ENCODE data around the gene A4GNT.
"Not testable (repeated sequence)": the region's sequence is repeated elsewhere in the genome, so short reads cannot be mapped to it uniquely, and the experiment has no call there.

Gene A4GNT

GRCh38 chr3:138118612-138119422, 13.4 kb downstream of the A4GNT start:
- peak; percentile 76 for DNase-seq

DNA sequence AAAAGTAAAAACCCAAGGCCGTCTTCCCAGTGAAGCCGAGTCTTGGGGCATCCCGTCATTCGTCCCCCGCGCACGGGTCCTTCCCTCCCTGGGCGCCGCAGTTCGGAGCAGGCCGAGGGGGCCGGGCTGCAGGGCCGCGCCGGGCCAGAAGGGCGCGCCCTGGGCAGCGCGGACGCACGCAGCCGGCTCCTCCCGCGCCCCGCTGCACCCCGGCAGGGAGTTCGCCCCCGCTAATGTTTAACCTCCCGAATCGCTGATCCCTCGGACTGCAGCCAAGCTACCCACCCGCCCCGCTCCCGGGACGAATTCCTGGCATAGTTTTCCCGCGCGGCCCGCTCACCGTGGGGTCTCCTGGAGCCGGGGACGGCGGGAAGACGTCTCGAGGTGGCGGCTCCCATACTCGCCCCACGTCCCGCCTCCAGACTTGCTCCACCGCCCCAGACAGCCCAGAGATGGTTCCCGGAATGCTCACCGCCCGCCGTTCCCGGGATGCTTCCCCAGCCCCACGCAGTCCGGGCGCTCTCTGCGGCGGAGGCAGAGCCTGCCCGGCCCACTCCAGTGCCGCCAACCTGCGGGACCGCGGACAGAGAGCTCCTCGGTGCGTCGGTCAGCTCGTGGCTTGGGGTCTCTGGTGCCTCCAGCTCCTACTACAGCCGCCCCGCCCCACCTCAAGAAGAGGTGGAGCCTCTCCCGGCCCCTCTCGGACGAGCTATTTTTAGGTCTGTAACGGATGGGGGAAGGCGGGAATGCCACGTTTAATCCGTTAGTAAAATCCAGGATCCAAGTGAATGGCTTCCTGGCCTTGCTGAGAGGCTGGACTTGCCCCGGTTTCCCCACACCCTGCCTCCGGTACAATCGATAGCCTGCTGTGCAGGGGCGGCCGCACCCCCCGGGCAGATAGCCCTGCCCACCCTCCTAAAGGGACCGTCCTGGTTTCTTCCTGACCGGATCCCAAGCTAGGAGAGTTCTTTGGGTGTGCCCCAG, 16.9 kb downstream of the A4GNT start, which contains the start of gene DZIP1L:
Gene DZIP1L (minus strand): TSS at position 621 of the 984 bp plus-strand sequence. CDS start 11,637 bp downstream, outside the sequence.
- DNase-seq, result peak; percentile 74

DNA sequence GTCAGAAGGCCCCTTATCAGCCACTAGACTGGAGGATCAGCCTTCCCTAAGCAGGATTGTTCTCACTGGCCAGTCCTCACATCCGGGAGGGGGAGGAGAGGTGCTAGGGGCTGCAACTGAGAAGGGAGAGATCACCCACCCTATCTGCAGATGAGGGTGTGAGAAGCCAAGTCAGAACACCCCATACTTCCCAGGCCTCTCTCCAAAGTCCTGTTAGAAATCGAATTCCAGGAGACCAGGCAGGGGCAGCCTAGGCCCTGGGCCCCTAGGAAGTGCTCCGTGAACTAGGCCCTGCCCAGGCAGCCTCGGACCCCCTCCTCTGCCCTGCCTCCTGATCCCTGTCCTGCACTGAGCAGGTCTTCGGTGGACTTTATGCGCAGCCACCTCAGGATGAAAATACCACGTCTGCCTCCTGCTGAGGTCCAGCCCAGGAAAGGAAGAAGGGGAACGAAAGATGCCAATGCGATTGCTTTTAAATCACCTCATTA, 17.7 kb downstream of the A4GNT start:
- peak; percentile 49 for DNase-seq

DNA sequence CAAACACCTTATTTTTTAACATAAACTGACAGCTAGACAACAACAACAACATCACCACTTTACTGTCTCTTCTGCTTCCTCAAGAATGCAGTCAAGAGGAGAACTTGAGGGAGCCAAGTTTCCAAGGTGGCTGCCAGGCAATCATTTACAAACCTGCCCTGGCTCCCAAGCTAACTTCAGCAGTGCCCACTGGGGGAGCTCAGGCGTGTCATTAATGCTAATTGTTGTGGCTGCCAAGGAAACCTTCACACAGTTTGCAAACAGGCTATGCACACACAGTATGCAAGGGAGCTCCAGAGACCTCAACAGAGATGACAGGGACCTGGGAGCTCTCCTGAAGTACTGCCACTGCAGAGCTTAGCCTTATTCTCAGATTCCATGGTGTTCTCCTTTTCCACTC, 18.9 kb downstream of the A4GNT start:
- DNase-seq, result no peak

DNA sequence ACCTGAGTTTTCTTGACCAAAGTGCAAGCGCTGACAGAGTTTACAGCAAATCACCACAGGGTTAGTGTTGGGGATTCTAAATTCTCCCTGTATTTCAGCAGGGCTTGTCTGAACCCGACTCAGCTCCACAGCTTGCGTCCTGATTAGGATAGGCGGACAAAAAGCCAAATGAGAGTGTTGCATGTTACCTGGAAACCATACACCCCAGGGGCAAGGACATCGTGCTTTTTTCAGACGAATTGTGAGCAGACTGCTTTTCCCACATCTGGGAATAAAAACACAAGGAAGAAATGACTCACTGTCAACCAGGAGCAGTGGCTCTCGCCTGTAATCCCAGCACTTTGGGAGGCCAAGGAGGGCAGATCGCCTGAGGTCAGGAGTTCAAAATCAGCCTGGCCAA, 19.8 kb downstream of the A4GNT start:
- DNase-seq, result no peak

DNA sequence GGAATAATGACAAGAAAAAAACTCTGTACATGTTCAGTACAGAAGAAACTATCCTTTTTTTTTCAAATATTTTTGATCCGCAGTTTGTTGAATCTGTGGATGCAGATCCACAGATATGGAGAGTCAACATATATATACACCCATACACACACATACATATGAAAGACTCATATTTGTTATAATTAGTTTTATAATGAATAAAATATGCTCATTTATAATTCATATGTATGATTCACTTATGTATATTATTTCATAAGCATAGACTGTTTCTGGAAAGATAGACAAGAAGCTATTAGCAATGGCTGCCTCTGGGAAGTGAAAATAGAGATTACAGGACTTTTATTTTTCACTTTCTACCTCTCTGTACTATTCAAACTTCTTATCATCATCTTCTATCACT, 26.6 kb downstream of the A4GNT start:
- DNase-seq, result no peak

DNA sequence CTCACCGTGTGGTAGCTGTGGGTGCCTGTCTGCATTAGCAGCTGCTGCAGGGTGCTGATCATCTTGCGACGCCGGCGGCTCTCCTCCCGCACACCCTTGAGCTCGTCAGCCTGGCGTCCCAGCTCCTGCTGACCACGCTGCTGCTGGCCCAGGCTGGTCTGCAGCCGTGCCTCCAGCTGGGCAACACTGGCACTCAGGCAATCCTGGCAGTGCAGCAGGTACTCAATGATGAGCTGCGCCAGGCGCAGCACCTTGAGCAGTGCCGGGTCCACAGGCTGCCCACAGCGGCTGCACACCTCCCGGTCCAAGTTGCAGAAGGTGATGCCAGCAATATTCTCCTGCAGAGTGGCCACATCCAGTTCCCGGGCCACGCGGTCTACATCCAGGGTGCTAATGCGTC, 28.7 kb downstream of the A4GNT start:
- no peak for DNase-seq

DNA sequence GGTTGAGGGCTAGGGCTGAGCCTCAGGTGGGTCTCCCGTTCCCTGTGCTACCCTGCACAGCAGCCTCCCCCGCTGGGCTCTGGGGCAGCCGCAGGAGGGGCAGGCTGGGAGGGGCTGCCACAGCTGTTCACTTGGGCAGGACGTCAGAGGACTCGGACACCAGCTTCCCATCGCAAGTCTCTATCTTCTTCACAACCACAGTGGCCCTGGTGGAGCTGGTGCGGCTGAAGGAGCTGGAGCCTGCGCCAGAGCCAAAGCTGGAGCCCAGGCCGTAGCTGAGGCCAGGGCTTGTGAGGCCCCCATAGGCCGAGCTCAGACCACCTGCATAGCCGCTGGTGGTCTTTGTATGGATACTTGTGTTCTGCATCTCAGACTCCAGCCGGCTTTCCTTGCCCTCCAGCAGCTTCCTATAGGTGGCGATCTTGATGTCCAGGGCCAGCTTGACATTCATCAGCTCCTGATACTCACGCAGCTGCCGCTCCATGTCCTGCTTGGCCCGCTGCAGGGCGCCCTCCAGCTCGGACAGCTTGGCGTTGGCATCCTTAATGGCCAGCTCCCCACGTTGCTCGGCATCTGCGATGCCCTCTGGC, 30.7 kb downstream of the A4GNT start:
- DNase-seq, result not testable (repeated sequence)

GRCh38 chr3:138099417-138099816, 32.8 kb downstream of the A4GNT start:
- no peak for DNase-seq

- no peak for DNase-seq
These were observed 34.7 kb downstream of the A4GNT start for GRCh38 chr3:138097192-138098172.

- no peak for DNase-seq
These were observed 38.5 kb downstream of the A4GNT start for GRCh38 chr3:138093721-138094120.

GRCh38 chr3:138092023-138092422, 40.2 kb downstream of the A4GNT start:
- DNase-seq, result peak; percentile 49

GRCh38 chr3:138089091-138089490, 43.1 kb downstream of the A4GNT start:
- DNase-seq, result peak; percentile 77

GRCh38 chr3:138085745-138086144, 46.4 kb downstream of the A4GNT start:
- DNase-seq, result not testable (repeated sequence)

GRCh38 chr3:138084196-138084595, 48.0 kb downstream of the A4GNT start:
- DNase-seq, result no peak

GRCh38 chr3:138082992-138083386, 49.2 kb downstream of the A4GNT start:
- DNase-seq, result no peak

- peak; percentile 78 for DNase-seq
These were observed 49.9 kb downstream of the A4GNT start for GRCh38 chr3:138082085-138082991.

DNA sequence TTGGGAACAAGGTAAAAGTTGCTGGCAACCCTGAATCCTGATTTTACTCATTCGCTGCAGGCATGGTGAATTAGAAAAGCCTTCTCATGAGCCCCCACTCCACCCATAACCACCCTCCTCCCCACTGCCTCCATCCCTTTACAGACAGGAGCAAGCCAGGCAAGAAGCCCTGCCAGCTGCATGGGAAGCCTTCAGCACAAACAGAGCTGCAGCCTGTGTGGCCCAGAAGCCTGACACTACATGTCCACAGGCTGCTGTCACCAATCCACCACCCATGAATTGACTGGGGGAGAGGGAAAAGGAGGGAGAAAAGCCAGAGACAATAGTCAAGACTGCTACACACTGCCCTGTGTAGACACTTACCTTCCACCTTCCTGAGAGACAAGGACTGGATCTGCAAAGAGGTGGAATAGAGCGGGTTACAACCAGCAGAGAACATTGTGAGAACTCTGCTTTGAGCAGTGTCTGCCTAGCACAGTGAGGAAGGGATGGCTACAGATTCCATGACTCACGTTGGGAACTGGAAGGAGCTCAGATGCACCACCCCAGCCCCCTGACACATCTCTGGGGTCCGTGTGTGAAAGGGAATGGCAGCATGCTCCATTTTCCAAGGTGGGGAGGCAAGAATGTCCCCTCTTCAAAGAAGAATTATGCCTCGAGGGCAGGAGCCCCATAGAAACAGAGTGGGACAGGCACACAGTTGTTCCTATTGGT, 50.7 kb downstream of the A4GNT start:
- peak; percentile 77 for DNase-seq

DNA sequence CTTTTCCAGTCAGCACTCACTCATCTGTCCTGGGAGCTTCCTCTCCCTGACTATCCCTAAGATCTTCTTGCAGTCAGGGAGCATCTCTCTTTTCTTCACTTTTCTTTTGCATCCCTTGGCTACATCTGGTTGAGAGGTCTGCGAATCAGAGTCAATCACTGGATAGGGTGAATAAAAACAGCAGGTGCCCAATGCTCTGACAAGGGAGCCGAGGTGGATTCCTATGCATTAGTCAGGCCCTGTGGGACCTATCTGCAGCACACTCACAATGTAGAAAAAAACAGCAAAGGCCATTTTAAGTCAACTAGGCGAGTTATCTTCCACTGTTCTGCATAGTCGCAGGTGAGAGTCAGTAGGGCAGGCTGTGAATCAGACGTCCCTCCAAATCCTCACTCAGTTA, 52.3 kb downstream of the A4GNT start:
- DNase-seq, result no peak

DNA sequence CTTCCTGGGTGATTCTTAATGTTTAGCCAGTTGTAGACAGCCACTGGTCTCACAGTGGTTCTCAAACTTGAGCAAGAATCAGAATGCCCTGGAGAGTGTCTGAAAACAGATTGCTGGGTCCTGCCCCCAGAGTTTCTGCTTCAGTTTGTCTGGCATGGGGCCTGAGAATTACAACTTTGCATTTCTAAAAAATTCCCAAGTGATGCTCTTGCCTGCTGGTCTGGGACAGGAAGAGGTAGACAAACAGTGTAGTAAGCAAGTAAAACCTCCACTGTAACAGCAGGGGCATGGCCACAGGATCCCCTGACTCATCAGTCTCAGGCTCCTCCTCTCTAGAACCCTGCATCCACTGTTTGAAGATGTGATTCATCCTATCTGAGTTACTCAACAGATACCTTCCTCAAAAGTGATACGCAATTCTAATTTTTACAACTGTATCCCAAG, 53.3 kb downstream of the A4GNT start:
- peak; percentile 96 for DNase-seq
